NCI-H2107 (cell line): ENCODE results near the gene CNPY1.

Experiments
- DNase-seq: peaks from one replicate; lab custom pipeline; 2025; lab: John Stamatoyannopoulos, UW

Gene CNPY1

GRCh38 chr7:155454183-155455112 lies 91.9 kb downstream of the CNPY1 start:
- no peak for DNase-seq

- DNase-seq = no peak
Measured at GRCh38 chr7:155453296-155454182, 92.8 kb downstream of the CNPY1 start.

GRCh38 chr7:155452505-155453295 lies 93.7 kb downstream of the CNPY1 start:
- DNase-seq = no peak

- DNase-seq = no peak
Measured at GRCh38 chr7:155451840-155452239, 94.5 kb downstream of the CNPY1 start.
